GM21360 (cell line): ENCODE data around the gene WEE1.

Experiments used
- ATAC-seq: cut with Tn5 transposase; IDR thresholded peaks from one replicate; pipeline ENCODE4 v1.9.1; 2021; ENCODE audit warnings: mild to moderate bottlenecking, moderate library complexity; ENCODE audit not compliant: unreplicated experiment

Gene WEE1

DNA sequence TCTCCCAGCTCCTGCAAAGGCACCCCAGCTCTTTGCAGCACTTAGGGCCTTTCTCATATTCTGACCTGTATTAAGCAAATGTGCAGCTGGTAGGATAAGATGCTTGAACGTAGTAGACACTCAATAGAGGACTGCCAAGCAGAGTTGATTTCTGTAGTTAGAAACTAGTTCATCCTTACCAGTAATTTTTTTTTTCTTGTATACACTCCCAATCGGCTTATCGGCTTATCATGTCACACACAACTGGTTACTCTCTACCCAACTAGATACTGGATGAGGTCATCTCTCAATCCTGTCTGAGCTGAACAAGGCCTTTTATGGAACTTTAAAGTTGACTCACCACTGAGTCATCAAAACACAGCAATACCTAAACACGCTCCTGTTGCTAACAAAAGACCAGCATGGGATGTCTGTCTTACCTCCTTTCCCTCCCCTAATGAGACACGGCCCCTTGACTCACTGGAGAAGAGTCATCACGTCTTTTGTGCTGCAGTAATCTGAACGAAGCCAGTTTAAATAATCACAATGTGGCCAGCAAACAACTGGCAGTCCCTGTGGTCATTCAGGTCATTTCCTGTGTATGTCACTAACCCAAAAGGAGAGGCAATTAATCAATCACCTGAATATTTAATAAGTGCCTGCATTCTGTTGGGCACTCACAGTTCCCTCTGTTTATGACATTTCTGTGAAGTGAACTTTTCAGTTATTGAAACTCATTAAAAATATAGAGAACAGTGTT is 7.5 kb upstream of the WEE1 start:
- peak; percentile 86 for ATAC-seq

DNA sequence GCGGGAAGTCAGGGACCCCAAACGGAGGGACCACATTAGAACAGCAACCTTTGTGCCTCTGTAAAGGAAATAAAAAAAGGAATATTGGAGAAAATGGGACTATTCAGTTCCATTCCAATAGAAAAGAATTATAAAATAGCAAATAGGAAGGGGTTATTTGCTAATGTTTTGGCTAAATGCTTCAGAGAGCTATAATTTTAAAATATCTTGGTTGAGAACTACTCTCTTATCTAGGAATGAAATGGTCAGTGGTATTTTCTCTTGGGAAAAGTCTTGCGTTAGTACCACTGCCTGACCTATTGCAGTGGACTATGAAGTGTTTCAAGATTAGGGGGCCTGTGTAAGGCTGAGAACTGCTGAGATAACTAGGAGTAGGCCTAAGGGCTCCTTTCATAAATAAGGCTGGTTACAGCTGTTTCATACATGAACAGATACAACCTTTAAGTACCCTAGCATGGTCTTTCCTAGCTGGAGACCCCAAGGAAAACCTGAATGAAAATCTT is 6.9 kb upstream of the WEE1 start:
- no peak for ATAC-seq

DNA sequence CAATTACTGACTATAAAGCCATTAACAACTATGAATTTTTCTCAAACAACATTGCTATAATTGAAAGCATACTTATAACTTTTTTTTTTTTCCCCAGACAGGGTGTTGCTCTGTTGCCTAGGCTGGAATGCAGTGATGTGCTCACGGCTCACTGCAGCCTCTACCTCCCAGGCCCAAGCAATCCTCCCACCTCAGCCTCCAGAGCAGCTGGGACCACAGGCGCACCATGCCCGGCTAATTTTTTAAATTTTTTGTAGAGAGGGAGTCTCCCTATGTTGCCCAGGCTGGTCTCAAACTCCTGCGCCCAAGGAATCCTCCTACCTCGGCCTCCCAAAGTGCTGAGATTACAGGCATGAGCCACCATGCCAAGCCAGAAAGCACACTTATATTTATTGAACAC is 6.1 kb upstream of the WEE1 start:
- ATAC-seq, result no peak

DNA sequence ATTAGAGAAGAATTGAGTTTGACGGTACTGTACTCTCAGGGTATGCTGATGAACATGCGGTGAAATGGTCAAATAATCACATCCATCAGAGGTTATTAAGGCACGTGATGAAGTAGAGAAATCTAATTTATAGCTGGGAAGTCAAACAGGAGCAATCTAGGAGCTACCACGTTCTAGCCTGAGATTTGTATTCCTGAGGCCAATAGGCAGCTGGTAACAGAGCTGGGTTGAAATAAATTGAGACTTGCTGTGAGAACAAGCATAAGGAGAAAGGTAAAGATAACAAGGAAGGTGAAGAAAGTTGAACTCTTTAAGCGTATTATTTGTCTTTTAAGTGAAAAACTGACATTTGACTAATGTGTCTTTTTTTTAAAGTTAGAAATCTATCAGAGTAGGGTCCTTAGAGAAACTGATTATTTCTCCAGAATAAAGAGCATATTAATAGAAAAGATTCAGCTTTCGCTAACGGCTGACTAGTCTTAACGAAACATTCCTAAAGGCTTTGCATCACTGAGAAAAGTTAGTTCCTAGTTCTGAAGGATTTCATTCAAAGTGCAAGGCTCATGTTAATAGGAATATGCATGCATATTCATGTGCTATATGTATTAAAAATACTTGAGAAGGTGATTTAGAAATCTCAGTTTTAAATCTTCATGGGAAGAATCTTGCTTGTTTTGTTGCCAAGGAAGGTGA is 5.2 kb upstream of the WEE1 start:
- no peak for ATAC-seq

DNA sequence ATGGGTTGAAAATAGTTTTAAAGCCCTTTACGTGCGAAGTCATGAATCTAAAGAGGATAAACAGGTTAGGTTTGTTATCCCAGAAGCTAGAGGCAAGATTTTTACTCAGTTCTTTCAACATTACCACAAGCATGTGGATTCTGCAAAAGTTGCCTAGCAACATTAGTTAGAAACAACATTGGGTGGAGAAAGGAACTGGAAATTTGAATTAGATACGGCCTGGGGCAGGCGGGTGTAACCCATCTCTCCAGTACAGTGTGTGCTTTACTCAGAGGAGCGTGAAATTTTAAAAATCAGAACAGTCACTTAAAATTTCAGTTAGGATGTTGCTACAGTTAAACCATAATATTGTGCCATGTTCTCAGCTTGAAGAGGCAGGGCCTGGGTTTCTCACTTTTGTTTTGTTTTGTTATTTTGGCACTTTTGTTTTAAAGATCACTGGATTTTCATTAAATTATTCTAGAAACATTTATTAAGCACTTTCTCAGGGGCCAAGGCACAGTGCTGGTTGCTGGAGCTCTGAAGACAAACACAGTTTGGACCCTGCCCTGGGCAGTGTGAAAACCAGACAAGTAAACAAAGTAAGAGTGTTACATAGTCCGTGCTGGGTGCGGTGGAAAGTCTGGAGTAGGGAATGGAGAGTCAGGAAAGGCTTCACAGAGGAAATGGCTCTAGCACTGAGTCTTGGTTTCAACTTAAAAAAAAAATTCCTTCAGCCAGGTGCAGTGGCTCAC is 4.4 kb upstream of the WEE1 start:
- ATAC-seq, result no peak

DNA sequence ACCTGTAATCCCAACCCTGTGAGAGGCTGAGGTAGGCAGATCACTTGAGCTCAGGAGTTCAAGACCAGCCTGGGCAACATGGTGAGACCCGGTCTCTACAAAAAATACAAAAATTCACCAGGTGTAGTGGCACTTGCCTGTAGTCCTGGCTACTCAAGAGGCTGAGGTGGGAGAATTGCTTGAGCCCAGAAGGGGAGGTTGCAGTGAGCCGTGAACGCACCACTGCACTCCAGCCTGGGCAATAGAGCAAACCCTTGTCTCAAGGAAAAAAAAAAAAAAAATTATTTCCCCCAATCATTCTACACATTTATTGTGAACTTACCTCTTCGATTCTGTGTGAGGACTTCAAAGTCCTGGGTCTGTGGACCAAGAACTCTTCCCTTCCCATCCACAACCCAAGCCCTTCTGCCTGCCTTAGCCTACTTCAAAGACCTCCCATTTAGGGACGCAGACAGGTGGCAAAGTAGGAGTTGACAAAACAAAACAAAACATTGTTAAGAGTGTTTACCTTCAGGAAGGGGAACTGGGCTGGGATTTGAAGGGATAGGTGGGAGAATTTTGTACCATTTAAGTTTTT is 3.8 kb upstream of the WEE1 start:
- no peak for ATAC-seq

DNA sequence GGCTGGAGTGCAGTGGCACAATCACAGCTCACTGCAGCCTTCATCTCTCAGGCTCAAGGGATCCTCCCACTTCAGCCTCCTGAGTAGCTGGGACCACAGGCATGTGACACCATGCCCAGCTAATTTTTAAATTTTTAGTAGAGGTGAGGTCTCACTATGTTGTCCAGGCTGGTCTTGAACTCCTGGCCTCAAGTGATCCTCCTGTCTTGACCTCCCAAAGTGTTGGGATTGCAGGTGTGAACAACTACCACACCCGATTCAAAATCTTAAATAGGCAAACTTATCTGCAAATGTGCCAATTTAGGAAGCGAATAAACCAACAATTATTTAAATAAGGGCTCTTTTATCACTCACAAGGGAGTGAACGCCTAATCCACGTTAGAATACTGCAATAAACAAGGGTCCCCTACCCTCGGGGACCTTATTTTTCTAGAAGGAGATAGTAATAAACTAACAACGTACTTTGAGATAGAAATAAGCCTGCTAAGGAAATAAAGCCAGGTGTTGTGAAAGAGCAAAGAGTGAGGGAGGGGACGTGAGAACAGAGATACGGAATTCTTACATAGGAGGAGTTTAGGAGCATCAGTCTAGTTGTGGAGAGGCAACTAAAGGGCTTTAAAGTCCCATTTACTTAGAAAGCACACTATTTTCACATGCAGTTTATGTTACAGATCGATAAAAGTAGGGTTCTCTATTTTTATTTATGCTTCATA is 3.0 kb upstream of the WEE1 start:
- no peak for ATAC-seq

DNA sequence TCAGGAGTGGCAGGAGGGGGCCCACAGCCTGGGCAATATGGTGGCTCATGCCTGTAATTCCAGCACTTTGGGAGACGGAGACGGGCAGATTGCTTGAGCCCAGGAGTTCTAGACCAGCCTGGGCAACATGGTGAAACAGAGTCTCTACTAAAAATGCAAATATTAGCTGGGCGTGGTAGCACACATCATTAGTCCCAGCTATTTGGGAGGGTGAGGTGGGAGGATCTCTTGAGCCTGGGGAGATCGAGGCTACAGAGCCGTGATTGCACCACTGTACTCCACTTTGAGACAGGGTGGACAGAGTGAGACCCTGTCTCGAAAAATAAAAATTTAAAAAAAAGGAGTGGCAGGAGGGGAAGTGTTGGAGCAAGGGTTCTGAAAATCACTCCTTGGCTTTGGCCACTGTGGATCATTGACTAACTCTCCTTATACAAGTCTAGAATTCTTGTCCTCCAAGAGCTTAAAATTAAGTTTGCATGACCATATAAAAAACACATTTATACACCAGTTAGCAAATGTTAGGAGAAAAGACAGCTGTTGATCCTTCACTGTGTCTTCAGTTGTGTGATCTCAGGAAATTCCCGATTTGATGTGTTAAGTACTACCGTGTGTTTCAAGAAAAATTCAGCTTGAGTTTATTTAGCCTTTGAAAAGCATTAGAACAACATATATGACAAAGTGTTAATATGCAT is 2.3 kb upstream of the WEE1 start:
- no peak for ATAC-seq

DNA sequence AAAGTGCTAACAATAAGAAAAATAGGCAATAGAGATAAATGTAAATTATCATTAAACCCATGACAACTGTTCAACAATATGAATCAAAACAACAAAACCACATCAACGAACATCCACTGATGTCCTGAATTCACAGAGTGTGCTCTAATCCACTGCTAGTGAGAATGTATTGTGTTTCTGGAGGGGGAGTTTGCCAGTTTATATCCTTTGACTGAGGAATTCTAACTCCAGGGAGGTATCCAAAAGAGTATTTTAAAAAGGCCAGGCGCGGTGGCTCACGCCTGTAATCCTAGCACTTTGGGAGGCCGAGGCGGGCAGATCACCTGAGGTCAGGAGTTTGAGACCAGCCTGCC is 1.7 kb upstream of the WEE1 start:
- no peak for ATAC-seq

DNA sequence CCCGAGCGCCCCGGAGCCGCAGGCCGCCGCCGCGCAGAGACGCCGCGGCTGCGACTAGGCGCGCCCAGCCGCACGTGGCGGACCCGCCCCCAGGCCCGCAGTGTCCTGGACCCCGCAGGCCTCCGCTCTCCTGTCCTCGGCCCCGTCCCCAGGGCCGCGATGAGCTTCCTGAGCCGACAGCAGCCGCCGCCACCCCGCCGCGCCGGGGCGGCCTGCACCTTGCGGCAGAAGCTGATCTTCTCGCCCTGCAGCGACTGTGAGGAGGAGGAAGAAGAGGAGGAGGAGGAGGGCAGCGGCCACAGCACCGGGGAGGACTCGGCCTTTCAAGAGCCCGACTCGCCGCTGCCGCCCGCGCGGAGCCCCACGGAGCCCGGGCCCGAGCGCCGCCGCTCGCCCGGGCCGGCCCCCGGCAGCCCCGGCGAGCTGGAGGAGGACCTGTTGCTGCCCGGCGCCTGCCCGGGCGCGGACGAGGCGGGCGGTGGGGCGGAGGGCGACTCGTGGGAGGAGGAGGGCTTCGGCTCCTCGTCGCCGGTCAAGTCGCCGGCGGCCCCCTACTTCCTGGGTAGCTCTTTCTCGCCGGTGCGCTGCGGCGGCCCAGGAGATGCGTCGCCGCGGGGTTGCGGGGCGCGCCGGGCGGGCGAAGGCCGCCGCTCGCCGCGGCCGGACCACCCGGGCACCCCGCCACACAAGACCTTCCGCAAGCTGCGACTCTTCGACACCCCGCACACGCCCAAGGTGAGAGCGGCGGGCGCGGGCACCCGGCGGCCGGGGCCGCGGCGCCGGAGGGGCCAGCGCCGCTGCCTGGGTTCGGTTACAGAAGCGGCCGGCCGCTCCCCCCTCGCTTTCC is 528 bp downstream of the WEE1 start:
- ATAC-seq, result peak; percentile 6

DNA sequence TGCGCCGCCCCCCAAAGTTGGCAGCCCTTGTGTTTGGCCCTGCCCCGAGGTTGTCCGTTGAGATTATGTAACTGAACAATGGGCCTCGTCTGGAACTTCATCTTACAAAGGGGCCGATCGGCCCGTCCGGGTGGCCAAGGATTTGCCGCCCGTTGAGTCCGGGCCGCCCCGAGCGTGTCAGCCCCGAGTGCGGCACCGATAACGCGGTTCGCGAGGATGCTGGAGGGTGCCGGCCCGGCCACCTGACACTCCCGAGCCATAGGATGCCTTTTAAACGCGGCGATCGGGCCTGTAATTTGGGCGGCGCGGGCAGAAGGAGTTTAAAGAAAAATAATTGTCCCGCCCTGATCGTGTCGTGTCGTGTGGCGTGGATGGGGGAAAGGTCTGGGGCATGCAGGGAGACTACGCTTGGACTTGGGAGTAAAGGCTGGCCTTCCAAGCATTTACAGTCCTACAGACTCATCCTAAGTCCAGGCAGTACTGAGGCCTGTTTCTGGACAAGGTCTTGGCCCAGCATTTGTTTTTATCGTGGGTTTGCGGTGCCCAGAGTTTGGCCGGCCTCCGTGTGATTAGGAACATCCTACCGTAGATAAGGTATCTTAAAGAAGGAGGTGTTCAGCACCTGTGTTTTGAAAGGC is 1.3 kb downstream of the WEE1 start:
- no peak for ATAC-seq

DNA sequence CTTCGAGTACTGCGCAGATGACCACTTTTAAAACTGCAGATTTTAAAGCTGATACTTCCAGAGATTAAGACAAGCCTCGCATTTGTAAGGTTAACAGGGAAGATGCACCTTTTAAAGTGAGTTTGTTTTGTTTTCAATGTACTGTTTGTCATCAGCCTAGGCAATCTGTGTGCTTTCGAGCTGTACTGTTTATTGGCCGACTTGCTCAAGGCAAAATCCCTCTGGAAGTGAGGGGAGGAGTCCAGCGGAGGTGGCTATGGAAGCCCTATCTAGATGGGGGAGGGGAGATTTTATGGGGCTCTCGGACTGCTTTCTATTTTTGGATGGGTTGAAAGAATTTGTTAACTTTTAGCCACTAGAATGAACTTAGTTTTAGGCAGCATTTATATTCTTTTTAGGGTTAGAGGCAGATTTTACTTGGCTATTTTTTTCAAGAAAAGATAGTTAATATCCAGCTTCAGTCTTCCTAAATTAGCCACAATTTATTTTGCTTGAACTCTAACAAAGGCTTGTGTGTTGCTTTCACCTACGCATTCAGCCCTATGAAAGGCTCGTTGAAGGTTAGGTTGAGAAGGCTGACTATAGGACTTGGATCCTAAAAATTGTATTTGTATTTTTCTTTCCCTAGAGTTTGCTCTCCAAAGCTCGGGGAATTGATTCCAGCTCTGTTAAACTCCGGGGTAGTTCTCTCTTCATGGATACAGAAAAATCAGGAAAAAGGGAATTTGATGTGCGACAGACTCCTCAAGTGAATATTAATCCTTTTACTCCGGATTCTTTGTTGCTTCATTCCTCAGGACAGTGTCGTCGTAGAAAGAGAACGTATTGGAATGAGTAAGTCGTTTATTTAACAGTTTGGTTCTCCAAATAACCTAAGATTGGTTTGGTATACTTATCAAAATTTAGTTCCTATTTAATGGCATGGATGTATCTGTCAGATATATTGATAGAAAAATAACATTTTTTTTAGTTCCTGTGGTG is 2.1 kb downstream of the WEE1 start:
- no peak for ATAC-seq

DNA sequence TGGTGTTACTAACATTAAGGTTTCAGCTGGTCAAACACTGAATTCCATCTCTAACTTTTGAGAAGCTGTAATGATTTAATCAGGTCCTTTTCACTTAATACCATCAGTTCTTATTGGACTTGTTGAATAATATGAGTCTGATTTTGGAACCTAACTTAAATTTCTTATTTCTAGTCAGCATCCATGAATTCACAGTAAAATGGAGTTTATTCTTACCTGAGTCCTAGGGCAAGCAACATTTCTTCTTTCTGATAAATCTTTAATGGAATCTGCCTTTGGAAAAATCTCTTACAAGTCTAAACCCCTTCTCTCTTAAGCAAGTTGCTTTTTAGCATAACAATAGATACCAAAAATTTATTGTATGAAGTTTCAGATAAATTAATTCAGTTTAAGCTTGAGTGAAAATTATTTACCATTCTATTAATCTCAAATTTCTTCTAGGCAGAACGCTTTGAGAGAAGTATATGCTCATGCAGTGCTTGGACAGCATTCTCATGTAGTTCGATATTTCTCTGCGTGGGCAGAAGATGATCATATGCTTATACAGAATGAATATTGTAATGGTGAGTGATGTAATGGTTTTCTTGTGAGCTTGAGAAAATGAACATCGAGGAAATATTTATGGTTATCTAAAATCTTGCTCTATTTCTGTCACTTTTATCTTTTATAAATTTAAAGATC is 3.4 kb downstream of the WEE1 start:
- ATAC-seq, result no peak

DNA sequence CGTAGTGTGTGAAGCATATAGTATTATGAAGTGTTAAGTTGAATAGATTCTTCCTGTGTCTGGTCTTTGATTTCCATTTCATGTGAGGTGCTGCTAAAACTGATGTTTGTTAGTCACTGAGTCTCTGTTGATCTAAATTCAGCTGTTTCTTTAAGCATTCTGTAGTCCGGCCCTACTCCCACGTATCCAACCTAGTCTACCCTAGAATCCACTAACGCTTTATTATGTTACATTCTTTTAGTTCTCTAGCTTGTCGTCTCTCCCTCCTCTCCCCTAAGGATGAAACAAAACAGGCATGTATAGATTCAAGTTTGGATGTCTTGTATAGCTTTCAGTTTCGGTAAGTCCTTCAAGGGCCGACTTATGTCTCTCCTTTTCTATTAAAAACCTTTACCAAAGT is 4.1 kb downstream of the WEE1 start:
- ATAC-seq, result no peak

DNA sequence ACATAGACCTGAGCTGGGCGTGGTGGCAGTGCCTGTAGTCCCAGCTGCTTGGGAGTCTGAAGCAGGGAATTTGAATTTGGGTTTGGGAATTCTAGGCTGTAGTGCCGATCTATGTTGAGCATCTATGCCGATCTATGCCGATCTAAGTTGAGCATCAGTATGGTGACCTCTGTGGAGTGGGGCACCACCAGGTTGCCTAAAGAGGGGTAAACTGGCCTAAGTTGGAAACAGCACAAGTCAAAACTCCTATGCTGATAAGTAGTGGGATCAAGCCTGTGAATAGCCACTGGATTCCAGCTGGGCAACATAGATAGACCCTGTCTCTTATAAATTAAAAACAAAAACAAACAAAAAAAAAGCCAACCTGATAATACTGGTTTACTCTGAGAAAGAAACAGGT is 7.4 kb downstream of the WEE1 start:
- ATAC-seq, result no peak

DNA sequence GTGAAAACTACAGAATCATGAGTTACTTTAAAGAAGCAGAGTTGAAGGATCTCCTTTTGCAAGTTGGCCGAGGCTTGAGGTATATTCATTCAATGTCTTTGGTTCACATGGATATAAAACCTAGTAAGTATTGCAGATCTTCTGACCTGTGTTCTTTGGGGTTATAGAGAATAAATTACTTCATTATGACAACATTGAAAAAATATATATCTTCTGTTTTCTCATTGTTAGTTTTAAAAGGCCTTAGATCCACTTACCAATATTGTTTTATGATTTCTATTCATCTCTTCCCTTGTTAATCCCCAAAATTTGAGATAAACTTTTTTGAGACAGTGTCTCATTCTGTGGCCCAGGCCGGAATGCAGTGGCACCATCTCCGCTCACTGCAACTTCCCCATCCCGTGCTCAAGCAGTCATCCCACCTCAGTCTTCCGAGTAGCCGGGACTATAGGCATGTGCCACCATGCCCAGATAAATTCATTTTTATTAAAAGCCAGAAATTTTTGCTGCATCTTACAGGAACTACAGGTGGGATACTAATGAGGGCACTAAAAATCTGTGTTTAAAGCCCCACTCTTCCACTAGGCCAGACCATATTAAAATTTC is 8.2 kb downstream of the WEE1 start:
- ATAC-seq, result no peak

DNA sequence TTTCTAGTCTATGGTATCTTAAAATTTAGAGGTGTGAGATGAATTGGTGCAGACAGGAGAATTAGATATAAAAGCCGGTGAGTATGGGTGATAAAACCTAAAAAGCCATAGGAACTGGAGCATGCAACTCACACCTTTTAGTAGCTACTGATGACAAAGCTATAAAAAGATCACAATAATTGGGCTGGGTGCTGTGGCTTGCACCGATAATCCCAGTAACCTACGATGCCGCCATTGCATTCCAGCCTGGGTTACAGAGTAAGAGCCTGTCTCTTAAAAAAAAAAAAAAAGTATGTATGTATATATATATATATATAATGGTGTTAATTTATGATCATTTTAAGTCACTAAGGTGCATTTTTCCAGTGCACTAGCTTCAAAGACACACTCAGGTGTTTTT is 17.2 kb downstream of the WEE1 start:
- ATAC-seq, result no peak
